Measurements from ENCODE around the gene B2M.
"Not testable (repeated sequence)": the region's sequence is repeated elsewhere in the genome, so short reads cannot be mapped to it uniquely, and the experiment has no call there.

The B2M gene

DNA sequence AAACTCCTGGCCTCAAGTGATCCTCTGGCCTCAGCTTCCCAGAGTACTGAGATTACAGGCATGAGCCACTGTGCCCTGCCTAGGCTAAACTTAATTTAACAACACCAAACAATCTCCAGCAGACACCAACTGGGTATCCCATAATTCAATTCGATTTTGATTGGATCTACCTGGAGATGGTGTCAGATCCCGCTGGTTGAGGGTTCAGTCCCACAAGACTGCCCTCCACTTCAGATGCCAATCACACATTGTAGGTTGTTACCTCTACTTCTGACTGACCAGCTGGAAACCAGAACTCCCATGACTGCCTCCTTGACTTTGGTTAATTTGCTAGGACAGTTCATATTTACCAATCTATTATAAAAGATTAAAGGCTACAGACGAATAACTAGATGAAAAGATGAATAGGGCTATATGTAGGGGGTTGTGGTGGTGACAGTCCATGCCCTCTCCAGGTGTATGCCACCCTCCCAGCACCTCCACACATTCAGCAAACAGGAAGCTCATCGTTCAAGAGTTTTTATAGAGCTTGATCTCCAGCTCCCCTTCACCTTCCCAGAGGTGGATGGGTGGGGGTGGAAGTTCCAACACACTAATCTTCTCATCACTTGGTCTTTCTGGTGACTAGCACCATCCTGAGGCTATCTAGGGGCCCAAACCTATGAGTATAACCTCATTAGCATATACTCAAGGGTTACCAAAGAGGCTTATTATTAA lies 9.3 kb downstream of the B2M start:
- Histone ChIP-seq H3K36me3 (ENCODE audit: control insufficient read depth in 5 of 5, insufficient read depth in 5 of 5, low read length in 5 of 5) (peaks cover 32 to 37% (median 35%) of the 10 kb centered on the region in 5 donors), H3K4me1 (ENCODE audit: control insufficient read depth in 5 of 5, insufficient read depth in 5 of 5, low read length in 5 of 5) (peaks cover 0 to 25% (median 13%) of the 10 kb centered on the region in 5 donors), H3K9me3 (ENCODE audit: control insufficient read depth in 5 of 5, low read length in 5 of 5) (no peaks in the 10 kb centered on the region), H3K4me3 (ENCODE audit: low read depth in 1 of 5, low read length in 5 of 5) (no peak overlapping the region), H3K9ac (ENCODE audit: low read length in 5 of 5) (no peak overlapping the region), H3K27ac (ENCODE audit: low read depth, low read length) (no peak overlapping the region), H3K27me3 (ENCODE audit: control insufficient read depth in 5 of 5, insufficient read depth in 4 of 5, low read length in 5 of 5) (no peaks in the 10 kb centered on the region)

DNA sequence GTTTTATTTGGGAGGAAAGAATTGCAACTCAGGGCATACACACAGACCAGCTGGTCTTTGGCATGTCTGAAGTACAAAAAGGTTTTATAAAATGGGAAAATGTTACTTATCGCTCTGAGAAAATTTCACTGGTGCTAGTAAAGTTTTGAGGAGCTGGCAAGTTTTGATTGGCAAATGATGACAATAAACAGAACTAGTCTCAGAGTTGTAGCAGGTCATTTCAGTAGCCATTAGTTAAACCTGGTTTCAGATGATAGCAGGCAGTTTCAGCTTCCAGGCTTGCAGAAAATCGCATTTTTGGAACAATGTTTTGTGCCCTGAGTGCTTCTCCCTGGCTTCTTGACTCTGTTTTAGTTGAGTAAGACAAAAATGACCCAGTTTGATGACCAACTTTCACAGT lies 10.7 kb downstream of the B2M start:
- peaks cover 6 to 25% (median 8%) of the 10 kb centered on the region in 5 donors for H3K4me1 ChIP-seq (ENCODE audit: control insufficient read depth in 5 of 5, insufficient read depth in 5 of 5, low read length in 5 of 5)
- H3K36me3 ChIP-seq (ENCODE audit: control insufficient read depth in 5 of 5, insufficient read depth in 5 of 5, low read length in 5 of 5), result peaks cover 18 to 23% (median 21%) of the 10 kb centered on the region in 5 donors
- H3K9ac ChIP-seq (ENCODE audit: low read length in 5 of 5), result no peak overlapping the region
- H3K27ac ChIP-seq (ENCODE audit: low read depth, low read length), result no peak overlapping the region
- no peaks in the 10 kb centered on the region for H3K27me3 ChIP-seq (ENCODE audit: control insufficient read depth in 5 of 5, insufficient read depth in 4 of 5, low read length in 5 of 5)
- no peaks in the 10 kb centered on the region for H3K9me3 ChIP-seq (ENCODE audit: control insufficient read depth in 5 of 5, low read length in 5 of 5)
- H3K4me3 ChIP-seq (ENCODE audit: low read depth in 1 of 5, low read length in 5 of 5), result no peak overlapping the region

DNA sequence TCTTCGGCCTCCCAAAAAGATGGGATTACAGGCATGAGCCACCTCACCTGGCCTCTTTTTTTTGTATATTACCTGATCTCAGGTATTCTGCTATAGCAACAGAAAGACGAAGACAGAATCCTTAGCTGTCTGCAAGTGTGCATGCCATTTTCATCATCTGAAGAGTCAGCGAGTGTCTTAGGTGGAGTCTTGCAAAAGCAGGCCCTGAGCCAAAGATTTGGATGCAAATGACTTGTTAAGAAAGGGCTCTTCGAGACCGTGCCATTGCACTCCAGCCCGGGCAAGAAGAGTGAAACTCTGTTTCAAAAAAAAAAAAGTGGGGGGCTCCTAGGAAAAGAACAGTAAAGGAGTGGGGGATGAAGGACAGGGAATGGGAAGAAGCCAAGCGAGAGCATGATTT lies 14.8 kb downstream of the B2M start:
- peak overlapping the region in 4 of 5 donors; percentile 1 to 47 (median 26) for H3K4me3 ChIP-seq (ENCODE audit: low read depth in 1 of 5, low read length in 5 of 5)
- peaks cover 13 to 53% (median 35%) of the 10 kb centered on the region in 5 donors for H3K4me1 ChIP-seq (ENCODE audit: control insufficient read depth in 5 of 5, insufficient read depth in 5 of 5, low read length in 5 of 5)
- H3K9me3 ChIP-seq (ENCODE audit: control insufficient read depth in 5 of 5, low read length in 5 of 5), result no peaks in the 10 kb centered on the region
- no peaks in the 10 kb centered on the region for H3K36me3 ChIP-seq (ENCODE audit: control insufficient read depth in 5 of 5, insufficient read depth in 5 of 5, low read length in 5 of 5)
- no peaks in the 10 kb centered on the region for H3K27me3 ChIP-seq (ENCODE audit: control insufficient read depth in 5 of 5, insufficient read depth in 4 of 5, low read length in 5 of 5)
- H3K27ac ChIP-seq (ENCODE audit: low read depth, low read length), result peak overlapping the region; percentile 99
- no peak overlapping the region for H3K9ac ChIP-seq (ENCODE audit: low read length in 5 of 5)

DNA sequence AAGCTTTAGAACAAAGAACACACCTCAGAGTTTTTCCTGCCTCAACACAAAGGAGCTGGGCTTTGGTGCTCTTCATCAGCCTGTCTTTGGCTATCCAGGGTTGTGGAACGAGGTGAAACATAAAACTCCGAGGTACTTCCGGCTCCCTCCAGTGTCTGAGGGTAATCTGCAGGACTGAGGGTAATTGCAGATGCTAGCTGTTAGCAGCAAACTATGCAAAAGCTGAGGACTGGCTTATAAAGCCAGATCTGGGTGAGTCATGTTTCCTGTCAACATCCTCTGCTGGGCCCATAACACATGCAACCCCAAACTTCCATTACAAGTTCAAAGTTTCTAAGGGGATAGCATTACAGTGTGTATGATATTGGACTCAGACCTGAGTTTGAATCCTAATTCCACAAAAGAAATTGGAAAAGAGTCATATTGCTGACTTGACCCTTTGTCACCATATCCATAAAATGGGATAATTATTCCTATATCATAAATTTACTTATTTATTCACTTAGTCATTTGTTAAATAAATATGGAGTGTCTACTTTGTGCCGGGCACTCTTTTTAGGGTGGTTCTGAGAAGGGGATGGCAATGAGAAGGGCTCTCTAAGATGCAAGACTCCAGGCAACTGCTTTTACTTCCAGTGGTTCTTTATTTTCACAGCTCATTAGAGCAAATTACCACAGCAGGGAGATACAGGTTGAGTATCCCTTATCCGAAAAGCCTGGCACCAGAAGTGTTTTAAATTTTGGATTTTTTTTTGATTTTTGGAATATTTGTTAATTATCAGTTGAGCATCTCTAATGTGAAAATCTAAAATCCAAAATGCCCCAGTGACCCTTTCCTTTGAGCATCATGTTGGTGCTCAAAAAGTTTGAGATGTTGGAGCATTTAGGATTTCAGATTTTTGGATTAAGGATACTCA lies 15.5 kb downstream of the B2M start:
- no peaks in the 10 kb centered on the region for H3K9me3 ChIP-seq (ENCODE audit: control insufficient read depth in 5 of 5, low read length in 5 of 5)
- peak overlapping the region in 4 of 5 donors; percentile 1 to 47 (median 26) for H3K4me3 ChIP-seq (ENCODE audit: low read depth in 1 of 5, low read length in 5 of 5)
- peaks cover 4 to 6% (median 5%) of the 10 kb centered on the region in 5 donors for H3K36me3 ChIP-seq (ENCODE audit: control insufficient read depth in 5 of 5, insufficient read depth in 5 of 5, low read length in 5 of 5)
- no peaks in the 10 kb centered on the region for H3K27me3 ChIP-seq (ENCODE audit: control insufficient read depth in 5 of 5, insufficient read depth in 4 of 5, low read length in 5 of 5)
- peak overlapping the region in 2 of 5 donors; percentile 21 to 32 for H3K9ac ChIP-seq (ENCODE audit: low read length in 5 of 5)
- H3K4me1 ChIP-seq (ENCODE audit: control insufficient read depth in 5 of 5, insufficient read depth in 5 of 5, low read length in 5 of 5), result peaks cover 16 to 58% (median 35%) of the 10 kb centered on the region in 5 donors
- H3K27ac ChIP-seq (ENCODE audit: low read depth, low read length), result peak overlapping the region; percentile 99

DNA sequence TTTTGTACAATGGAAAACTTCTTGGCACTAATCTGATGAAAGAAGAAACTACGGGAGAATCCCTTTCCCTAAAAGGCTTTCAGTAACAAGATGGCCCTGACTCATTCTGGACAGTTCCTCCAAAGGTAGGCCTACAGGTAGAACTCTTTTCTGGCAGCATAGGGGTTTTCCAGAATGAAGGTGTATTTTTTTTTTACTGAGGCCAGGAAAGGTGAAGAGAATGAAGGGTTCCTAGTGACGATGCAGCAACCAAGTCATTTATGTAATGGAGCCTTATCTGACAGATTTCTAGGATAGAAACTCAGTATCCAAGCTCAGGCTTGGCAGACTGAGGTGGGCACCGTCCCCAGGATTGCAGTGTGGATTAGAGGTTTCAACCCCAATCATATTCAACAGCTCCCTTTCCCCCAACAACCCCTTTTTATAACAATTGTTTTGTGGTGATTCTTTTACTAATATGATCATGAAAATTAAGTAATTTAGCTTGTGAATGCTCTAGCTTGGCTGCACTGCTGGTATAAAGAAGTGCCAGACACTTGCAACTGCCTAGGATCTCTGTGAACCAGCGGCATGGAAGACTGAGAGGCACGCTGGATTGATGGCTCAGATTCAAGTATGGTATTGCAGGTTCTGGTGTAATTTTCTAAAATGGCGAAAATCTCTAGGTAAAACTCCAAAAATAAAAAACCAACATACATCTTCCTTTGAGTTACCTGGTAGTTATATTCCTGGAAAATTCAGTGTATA lies 16.3 kb downstream of the B2M start:
- Histone ChIP-seq H3K36me3 (ENCODE audit: control insufficient read depth in 5 of 5, insufficient read depth in 5 of 5, low read length in 5 of 5) (peaks cover 6 to 9% (median 8%) of the 10 kb centered on the region in 5 donors), H3K27ac (ENCODE audit: low read depth, low read length) (peak overlapping the region; percentile 99), H3K4me1 (ENCODE audit: control insufficient read depth in 5 of 5, insufficient read depth in 5 of 5, low read length in 5 of 5) (peaks cover 16 to 57% (median 35%) of the 10 kb centered on the region in 5 donors), H3K4me3 (ENCODE audit: low read depth in 1 of 5, low read length in 5 of 5) (peak overlapping the region in 3 of 5 donors; percentile 6 to 98 (median 88)), H3K9me3 (ENCODE audit: control insufficient read depth in 5 of 5, low read length in 5 of 5) (no peaks in the 10 kb centered on the region), H3K9ac (ENCODE audit: low read length in 5 of 5) (peak overlapping the region in 2 of 5 donors; percentile 64 to 70), H3K27me3 (ENCODE audit: control insufficient read depth in 5 of 5, insufficient read depth in 4 of 5, low read length in 5 of 5) (no peaks in the 10 kb centered on the region)

DNA sequence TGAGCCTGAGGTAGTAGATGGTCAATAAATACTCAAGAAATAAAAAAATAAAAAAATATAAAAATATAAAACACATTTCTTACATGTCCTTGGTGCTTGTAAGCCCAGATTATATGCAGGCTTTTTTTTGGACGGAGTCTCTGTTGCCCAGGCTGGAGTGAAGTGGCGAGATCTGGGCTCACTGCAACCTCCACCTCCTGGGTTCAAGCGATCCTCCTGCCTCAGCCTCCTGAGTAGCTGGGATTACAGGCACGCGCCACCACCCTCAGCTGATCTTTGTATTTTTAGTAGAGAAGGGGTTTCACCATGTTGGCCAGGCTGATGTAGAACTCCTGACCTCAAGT lies 16.9 kb downstream of the B2M start:
- Histone ChIP-seq H3K4me3 (ENCODE audit: low read depth in 1 of 5, low read length in 5 of 5) (peak overlapping the region in 3 of 5 donors; percentile 50 to 98 (median 88)), H3K4me1 (ENCODE audit: control insufficient read depth in 5 of 5, insufficient read depth in 5 of 5, low read length in 5 of 5) (peaks cover 16 to 57% (median 35%) of the 10 kb centered on the region in 5 donors), H3K9ac (ENCODE audit: low read length in 5 of 5) (peak overlapping the region in 2 of 5 donors; percentile 64 to 70), H3K27ac (ENCODE audit: low read depth, low read length) (peak overlapping the region; percentile 99)
- H3K9me3 ChIP-seq (ENCODE audit: control insufficient read depth in 5 of 5, low read length in 5 of 5); H3K27me3 ChIP-seq (ENCODE audit: control insufficient read depth in 5 of 5, insufficient read depth in 4 of 5, low read length in 5 of 5); H3K36me3 ChIP-seq (ENCODE audit: control insufficient read depth in 5 of 5, insufficient read depth in 5 of 5, low read length in 5 of 5): not testable (repeated sequence)

DNA sequence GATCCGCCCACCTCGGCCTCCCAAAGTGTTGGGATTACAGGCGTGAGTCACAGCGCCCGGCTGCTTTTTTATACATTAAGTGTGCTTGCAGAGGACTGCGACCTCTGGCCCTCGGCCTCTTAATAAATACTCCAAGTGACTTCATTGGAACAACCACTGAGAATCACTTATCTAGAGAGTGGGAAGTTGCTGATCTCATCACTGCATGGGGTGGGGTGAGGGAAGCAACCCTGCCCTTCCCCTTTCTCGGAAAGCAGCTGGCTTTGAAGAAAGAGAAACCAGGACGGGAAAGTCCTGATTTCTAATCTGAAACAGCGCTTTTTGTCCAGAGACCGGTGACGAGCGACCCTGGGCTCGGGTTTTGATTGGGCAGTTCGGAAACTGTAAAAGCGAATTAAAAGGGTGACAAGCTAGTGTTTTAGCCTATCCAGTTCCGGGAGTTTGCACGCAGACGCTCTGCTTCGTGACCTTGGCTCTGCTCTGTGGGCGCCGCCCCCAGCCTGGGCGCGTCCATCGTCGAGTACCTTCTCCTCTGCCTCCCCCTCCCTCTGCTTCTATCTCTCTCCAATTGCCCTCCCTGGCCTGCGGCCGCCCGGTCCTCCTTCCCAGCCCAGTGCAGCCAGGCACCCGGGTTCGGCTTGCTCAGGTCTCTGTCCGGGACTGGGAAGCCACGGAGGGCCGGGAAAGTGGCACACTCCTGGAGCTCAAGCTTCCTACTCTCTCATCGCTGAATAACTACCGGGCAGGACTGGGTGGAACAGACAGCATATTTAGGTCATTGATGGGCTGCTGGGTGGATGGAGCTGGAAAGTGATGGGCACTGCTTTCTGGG lies 17.5 kb downstream of the B2M start:
- H3K27ac ChIP-seq (ENCODE audit: low read depth, low read length), result peak overlapping the region; percentile 99
- peak overlapping the region; percentile 88 to 98 (median 96) for H3K4me3 ChIP-seq (ENCODE audit: low read depth in 1 of 5, low read length in 5 of 5)
- no peaks in the 10 kb centered on the region for H3K27me3 ChIP-seq (ENCODE audit: control insufficient read depth in 5 of 5, insufficient read depth in 4 of 5, low read length in 5 of 5)
- H3K4me1 ChIP-seq (ENCODE audit: control insufficient read depth in 5 of 5, insufficient read depth in 5 of 5, low read length in 5 of 5), result peaks cover 16 to 57% (median 35%) of the 10 kb centered on the region in 5 donors
- peaks cover 6 to 9% (median 8%) of the 10 kb centered on the region in 5 donors for H3K36me3 ChIP-seq (ENCODE audit: control insufficient read depth in 5 of 5, insufficient read depth in 5 of 5, low read length in 5 of 5)
- H3K9me3 ChIP-seq (ENCODE audit: control insufficient read depth in 5 of 5, low read length in 5 of 5), result no peaks in the 10 kb centered on the region
- H3K9ac ChIP-seq (ENCODE audit: low read length in 5 of 5), result peak overlapping the region; percentile 85 to 98 (median 95)

DNA sequence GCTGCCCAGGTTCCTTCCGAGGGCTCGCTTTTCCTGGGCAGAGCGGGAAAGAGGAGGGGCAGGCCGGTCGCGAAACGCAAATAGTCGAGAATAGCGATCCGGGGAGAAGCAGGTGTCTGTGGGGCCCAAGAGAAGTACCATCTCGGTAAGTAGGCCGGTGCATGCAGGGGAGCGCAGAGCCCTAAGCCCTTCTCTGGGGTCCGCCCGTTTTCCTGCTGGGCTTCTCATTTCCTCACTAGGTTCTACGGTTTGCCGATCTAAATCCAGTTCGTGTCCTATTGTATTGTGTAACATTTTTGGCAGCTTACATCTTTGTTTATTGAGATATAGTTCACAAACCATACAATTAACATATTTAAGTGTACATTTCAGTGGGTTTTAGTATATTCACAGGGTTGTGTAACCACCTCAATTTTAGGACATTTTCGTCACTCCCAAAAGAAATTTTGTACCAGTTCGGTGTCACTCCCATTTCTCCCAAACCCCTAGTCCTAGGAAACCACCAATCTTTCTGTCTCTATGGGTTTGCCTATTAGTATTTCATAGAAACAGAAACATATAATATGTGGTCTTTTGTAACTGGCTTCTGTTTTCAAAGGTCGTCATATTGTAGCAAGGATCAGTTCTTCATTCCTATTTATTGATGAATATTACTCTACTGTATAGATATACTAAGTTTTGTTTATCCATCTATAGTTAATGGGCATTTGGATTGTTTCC lies 18.3 kb downstream of the B2M start:
- Histone ChIP-seq H3K4me3 (ENCODE audit: low read depth in 1 of 5, low read length in 5 of 5) (peak overlapping the region; percentile 88 to 98 (median 96)), H3K4me1 (ENCODE audit: control insufficient read depth in 5 of 5, insufficient read depth in 5 of 5, low read length in 5 of 5) (peaks cover 16 to 57% (median 35%) of the 10 kb centered on the region in 5 donors), H3K36me3 (ENCODE audit: control insufficient read depth in 5 of 5, insufficient read depth in 5 of 5, low read length in 5 of 5) (peaks cover 6 to 9% (median 8%) of the 10 kb centered on the region in 5 donors), H3K27me3 (ENCODE audit: control insufficient read depth in 5 of 5, insufficient read depth in 4 of 5, low read length in 5 of 5) (no peaks in the 10 kb centered on the region), H3K9ac (ENCODE audit: low read length in 5 of 5) (peak overlapping the region; percentile 85 to 98 (median 95)), H3K9me3 (ENCODE audit: control insufficient read depth in 5 of 5, low read length in 5 of 5) (no peaks in the 10 kb centered on the region), H3K27ac (ENCODE audit: low read depth, low read length) (peak overlapping the region; percentile 99)
